H9 (cell line): ENCODE results near the gene FHOD3. TPM values are rescaled to one million over a fixed set of nuclear protein-coding genes. Genes with fewer than 3 reads are reported as not detected.
A peak's percentile ranks its signal among the peaks of the same experiment; 100 is the strongest.

Source experiments
- DNase-seq: peaks from one replicate; pipeline ENCODE4 v3.0.0-alpha.2; 2017
- H2AFZ ChIP-seq: one replicate; pipeline ENCODE4 v1.6.1; 2013; ENCODE audit warnings: mild to moderate bottlenecking, low read length, control low read depth, moderate library complexity
- H2AK5ac ChIP-seq: 2 replicates; pipeline ENCODE4 v1.6.1; 2013; ENCODE audit warnings: low read length, control low read depth, mixed read lengths; ENCODE audit not compliant: insufficient read length
- H2BK120ac ChIP-seq: one replicate; pipeline ENCODE4 v1.6.1; 2013; ENCODE audit warnings: low read depth, mild to moderate bottlenecking, low read length, control low read depth, inconsistent platforms; ENCODE audit not compliant: poor library complexity, severe bottlenecking
- H2BK12ac ChIP-seq: 2 replicates; pipeline ENCODE4 v1.6.1; 2013; ENCODE audit warnings: low read length, control low read depth, mixed read lengths, low read depth; ENCODE audit not compliant: insufficient read length
- H2BK15ac ChIP-seq: 2 replicates; pipeline ENCODE4 v1.6.1; 2013; ENCODE audit warnings: low read depth, low read length, control low read depth
- H2BK20ac ChIP-seq: one replicate; pipeline ENCODE4 v1.6.1; 2013; ENCODE audit warnings: low read depth, mild to moderate bottlenecking, low read length, control low read depth, inconsistent platforms; ENCODE audit not compliant: poor library complexity, severe bottlenecking
- H2BK5ac ChIP-seq: 2 replicates; pipeline ENCODE4 v1.6.1; 2013; ENCODE audit warnings: low read length, control low read depth, mixed read lengths; ENCODE audit not compliant: insufficient read length
- H3K14ac ChIP-seq: 2 replicates; pipeline ENCODE4 v1.6.1; 2013; ENCODE audit warnings: low read length, control low read depth; ENCODE audit not compliant: insufficient read depth
- H3K18ac ChIP-seq: 2 replicates; pipeline ENCODE4 v1.6.1; 2013; ENCODE audit warnings: low read depth, mild to moderate bottlenecking, mixed read lengths, low read length, control low read depth; ENCODE audit not compliant: insufficient read length
- H3K23ac ChIP-seq: 2 replicates; pipeline ENCODE4 v1.6.1; 2013; ENCODE audit warnings: low read length, control low read depth, mixed read lengths, low read depth; ENCODE audit not compliant: insufficient read length
- H3K23me2 ChIP-seq: 2 replicates; pipeline ENCODE4 v1.6.1; 2013; ENCODE audit warnings: low read depth, mild to moderate bottlenecking, mixed read lengths, low read length, control low read depth; ENCODE audit not compliant: insufficient read length, poor library complexity, severe bottlenecking
- H3K27ac ChIP-seq: 2 replicates; pipeline ENCODE4 v1.5.1; 2013; ENCODE audit warnings: low read length, control low read depth, mixed read lengths, low read depth; ENCODE audit not compliant: insufficient read length
- H3K27me3 ChIP-seq: 2 replicates; pipeline ENCODE4 v1.6.1; 2013; ENCODE audit warnings: low read length, control low read depth, inconsistent platforms; ENCODE audit not compliant: insufficient read depth
- H3K4ac ChIP-seq: 2 replicates; pipeline ENCODE4 v1.6.1; 2013; ENCODE audit warnings: low read depth, mild to moderate bottlenecking, control low read depth, inconsistent platforms, low read length, moderate library complexity
- H3K4me1 ChIP-seq: 2 replicates; pipeline ENCODE4 v1.6.1; 2013; ENCODE audit warnings: low read length, control low read depth, inconsistent platforms; ENCODE audit not compliant: insufficient read depth
- H3K4me2 ChIP-seq: 2 replicates; pipeline ENCODE4 v1.6.1; 2013; ENCODE audit warnings: low read length, control low read depth, mixed read lengths; ENCODE audit not compliant: insufficient read length, insufficient read depth
- H3K56ac ChIP-seq: 2 replicates; pipeline ENCODE4 v1.6.1; 2013; ENCODE audit warnings: low read depth, mild to moderate bottlenecking, mixed read lengths, low read length, control low read depth; ENCODE audit not compliant: insufficient read length
- H3K79me1 ChIP-seq: 2 replicates; pipeline ENCODE4 v1.6.1; 2013; ENCODE audit warnings: low read depth, mild to moderate bottlenecking, moderate library complexity, low read length, control low read depth, inconsistent platforms; ENCODE audit not compliant: insufficient read depth, poor library complexity, severe bottlenecking
- H3K79me2 ChIP-seq: 2 replicates; pipeline ENCODE4 v1.6.1; 2013; ENCODE audit warnings: low read length, control low read depth, inconsistent platforms; ENCODE audit not compliant: insufficient read depth
- H3K9ac ChIP-seq: 2 replicates; pipeline ENCODE4 v1.6.1; 2013; ENCODE audit warnings: low read length, control low read depth, mixed read lengths; ENCODE audit not compliant: insufficient read length; ENCODE audit errors: extremely low read depth
- H3K9me3 ChIP-seq: one replicate; pipeline ENCODE4 v1.6.1; 2013; ENCODE audit warnings: low read depth, low read length, inconsistent platforms; ENCODE audit not compliant: control insufficient read depth
- H3T11ph ChIP-seq: one replicate; pipeline ENCODE4 v1.6.1; 2013; ENCODE audit warnings: mild to moderate bottlenecking, low read length, control low read depth, inconsistent platforms
- H4K20me1 ChIP-seq: one replicate; pipeline ENCODE4 v1.6.1; 2013; ENCODE audit not compliant: control insufficient read depth, insufficient read length, insufficient read depth
- H4K5ac ChIP-seq: 2 replicates; pipeline ENCODE4 v1.6.1; 2013; ENCODE audit warnings: low read depth, mild to moderate bottlenecking, mixed read lengths, low read length, control low read depth; ENCODE audit not compliant: insufficient read length
- H4K8ac ChIP-seq: replicated peaks from 2 replicates; pipeline ENCODE4 v1.6.1; 2013; ENCODE audit warnings: low read length, control low read depth, mixed read lengths, low read depth; ENCODE audit not compliant: insufficient read length
- H4K91ac ChIP-seq: 2 replicates; pipeline ENCODE4 v1.6.1; 2013; ENCODE audit warnings: low read depth, mild to moderate bottlenecking, moderate library complexity, mixed read lengths, low read length, control low read depth; ENCODE audit not compliant: insufficient read length
- H3K27ac Mint-ChIP-seq, 3 experiments: 2 replicates in 2 of 3; 3 replicates in 1 of 3; pipeline ENCODE4 v1.8.0; 2020 to 2021; ENCODE audit warnings: mixed read lengths in 3 of 3, mild to moderate bottlenecking in 1 of 3, moderate library complexity in 1 of 3
- H3K27me3 Mint-ChIP-seq: 2 replicates; pipeline ENCODE4 v1.8.0; 2021; ENCODE audit warnings: low read depth, mild to moderate bottlenecking, moderate library complexity, mixed read lengths
- H3K36me3 Mint-ChIP-seq, 3 experiments: 2 replicates in 2 of 3; 3 replicates in 1 of 3; pipeline ENCODE4 v1.8.0; 2020 to 2021; ENCODE audit warnings: low read depth in 3 of 3, mixed read lengths in 3 of 3; ENCODE audit not compliant: insufficient read depth in 1 of 3
- H3K4me1 Mint-ChIP-seq, 2 experiments: 2 replicates each; pipeline ENCODE4 v1.8.0; 2020; ENCODE audit warnings: mixed read lengths in 2 of 2
- H3K4me3 Mint-ChIP-seq, 2 experiments: 2 replicates in 1 of 2; 3 replicates in 1 of 2; pipeline ENCODE4 v1.8.0; 2020 to 2021; ENCODE audit warnings: mild to moderate bottlenecking in 2 of 2, mixed read lengths in 2 of 2, moderate library complexity in 1 of 2
- H3K9me3 Mint-ChIP-seq, 2 experiments: 2 replicates in 1 of 2; 3 replicates in 1 of 2; pipeline ENCODE4 v1.8.0; 2020; ENCODE audit warnings: mild to moderate bottlenecking in 2 of 2, mixed read lengths in 2 of 2, moderate library complexity in 1 of 2
- WGBS: extraction: QIAGEN DNeasy Blood & Tissue Kit; methylation state at CpG from one replicate; pipeline ENCODE4 v1.1.7; 2013; ENCODE audit warnings: missing lambda C conversion rate, low lambda C conversion rate, mixed read lengths; ENCODE audit not compliant: insufficient read length; ENCODE audit errors: extremely low coverage; 5-methylcytosine and 5-hydroxymethylcytosine counted together
- total RNA-seq: library from RNA; stranded (reverse); gene quantifications from 2 replicates; pipeline ENCODE4 v1.2.1, GENCODE V29; 2021
- TF ChIP-seq, protein P1 (sequence below): fragments of 200-600 bp; sonication (generic); conservative IDR thresholded peaks from 3 replicates; pipeline ENCODE4 v1.8.0; 2021; ENCODE audit warnings: antibody characterized with exemption, mild to moderate bottlenecking

Gene FHOD3
- total RNA-seq, 1 experiment from 2014 or later, result 8.0 TPM

DNA sequence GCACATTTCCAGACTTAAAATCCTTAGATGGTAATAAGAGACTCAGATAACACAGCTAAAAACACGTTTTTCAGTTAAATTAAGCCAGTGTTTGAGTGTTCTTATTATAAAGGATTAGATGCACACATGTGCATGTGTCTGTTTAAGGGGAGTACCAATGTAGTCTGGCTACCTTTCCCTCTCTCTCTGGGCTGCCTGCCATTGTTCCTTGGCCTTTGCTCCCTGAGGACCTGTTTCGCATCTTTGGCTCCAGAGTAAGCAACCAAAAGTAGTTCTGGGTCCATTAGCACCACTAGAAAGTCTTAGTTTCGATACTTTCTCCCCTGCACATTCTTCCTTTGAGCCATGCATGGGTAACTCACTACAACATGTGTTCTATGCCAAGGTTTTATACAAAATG lies 303.0 kb downstream of the FHOD3 start:
- Mint-ChIP-seq H3K4me3 (no peak overlapping the region), H3K4me1 (peaks cover 20 to 27% of the 10 kb centered on the region in 2 experiments), H3K27ac (peak overlapping the region in 1 of 3 experiments; percentile 23; a peak in 1 of 7 replicates), H3K9me3 (peaks cover 4 to 6% of the 10 kb centered on the region in 2 experiments; a peak in 3 of 5 replicates), H3K27me3 (no peaks in the 10 kb centered on the region), H3K36me3 (peaks cover 2 to 15% (median 13%) of the 10 kb centered on the region in 3 experiments; a peak in 5 of 7 replicates)
- no peak overlapping the region for H2AK5ac ChIP-seq
- H2AFZ ChIP-seq, result no peak overlapping the region
- no peak overlapping the region for H3K14ac ChIP-seq
- no peak overlapping the region for H3K56ac ChIP-seq
- H3K27me3 ChIP-seq, result no peaks in the 10 kb centered on the region
- H3K79me1 ChIP-seq, result no peaks in the 10 kb centered on the region
- no peak overlapping the region for H2BK5ac ChIP-seq
- H4K91ac ChIP-seq, result no peak overlapping the region
- no CpG with 5 or more reads among the region's 3 CpGs for WGBS
- H2BK15ac ChIP-seq, result no peak overlapping the region
- no peak overlapping the region for H3K18ac ChIP-seq
- no peaks in the 10 kb centered on the region for H3K79me2 ChIP-seq
- peaks cover 4% of the 10 kb centered on the region; the same call in 1 of the 2 replicates for H3K4me1 ChIP-seq
- H3K9me3 ChIP-seq, result no peaks in the 10 kb centered on the region
- DNase-seq, result no peak
- no peak overlapping the region for H3K23ac ChIP-seq
- no peak overlapping the region for H3K9ac ChIP-seq
- no peaks in the 10 kb centered on the region for H4K20me1 ChIP-seq
- no peaks in the 10 kb centered on the region for H3K23me2 ChIP-seq
- H3K4ac ChIP-seq, result no peak overlapping the region
- H2BK20ac ChIP-seq, result no peak overlapping the region
- H3K27ac ChIP-seq, result no peak overlapping the region
- no peak overlapping the region for H2BK120ac ChIP-seq
- TF ChIP-seq, protein P1, sequence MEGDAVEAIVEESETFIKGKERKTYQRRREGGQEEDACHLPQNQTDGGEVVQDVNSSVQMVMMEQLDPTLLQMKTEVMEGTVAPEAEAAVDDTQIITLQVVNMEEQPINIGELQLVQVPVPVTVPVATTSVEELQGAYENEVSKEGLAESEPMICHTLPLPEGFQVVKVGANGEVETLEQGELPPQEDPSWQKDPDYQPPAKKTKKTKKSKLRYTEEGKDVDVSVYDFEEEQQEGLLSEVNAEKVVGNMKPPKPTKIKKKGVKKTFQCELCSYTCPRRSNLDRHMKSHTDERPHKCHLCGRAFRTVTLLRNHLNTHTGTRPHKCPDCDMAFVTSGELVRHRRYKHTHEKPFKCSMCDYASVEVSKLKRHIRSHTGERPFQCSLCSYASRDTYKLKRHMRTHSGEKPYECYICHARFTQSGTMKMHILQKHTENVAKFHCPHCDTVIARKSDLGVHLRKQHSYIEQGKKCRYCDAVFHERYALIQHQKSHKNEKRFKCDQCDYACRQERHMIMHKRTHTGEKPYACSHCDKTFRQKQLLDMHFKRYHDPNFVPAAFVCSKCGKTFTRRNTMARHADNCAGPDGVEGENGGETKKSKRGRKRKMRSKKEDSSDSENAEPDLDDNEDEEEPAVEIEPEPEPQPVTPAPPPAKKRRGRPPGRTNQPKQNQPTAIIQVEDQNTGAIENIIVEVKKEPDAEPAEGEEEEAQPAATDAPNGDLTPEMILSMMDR, result no peak
- no peak overlapping the region for H4K8ac ChIP-seq
- H3T11ph ChIP-seq, result no peak overlapping the region
- H4K5ac ChIP-seq, result no peak overlapping the region
- no peak overlapping the region for H3K4me2 ChIP-seq
- H2BK12ac ChIP-seq, result no peak overlapping the region
